GM19438 (cell line): Measurements from ENCODE around the gene PRCD.

Experiments used
- ATAC-seq: cut with Tn5 transposase; IDR thresholded peaks from one replicate; pipeline ENCODE4 v1.9.1; 2021; ENCODE audit warnings: low read depth; ENCODE audit not compliant: unreplicated experiment

The PRCD gene

GRCh38 chr17:76567634-76568432 lies 28.0 kb downstream of the PRCD start:
- ATAC-seq = no peak

GRCh38 chr17:76568811-76569221 lies 29.0 kb downstream of the PRCD start:
- no peak for ATAC-seq

DNA sequence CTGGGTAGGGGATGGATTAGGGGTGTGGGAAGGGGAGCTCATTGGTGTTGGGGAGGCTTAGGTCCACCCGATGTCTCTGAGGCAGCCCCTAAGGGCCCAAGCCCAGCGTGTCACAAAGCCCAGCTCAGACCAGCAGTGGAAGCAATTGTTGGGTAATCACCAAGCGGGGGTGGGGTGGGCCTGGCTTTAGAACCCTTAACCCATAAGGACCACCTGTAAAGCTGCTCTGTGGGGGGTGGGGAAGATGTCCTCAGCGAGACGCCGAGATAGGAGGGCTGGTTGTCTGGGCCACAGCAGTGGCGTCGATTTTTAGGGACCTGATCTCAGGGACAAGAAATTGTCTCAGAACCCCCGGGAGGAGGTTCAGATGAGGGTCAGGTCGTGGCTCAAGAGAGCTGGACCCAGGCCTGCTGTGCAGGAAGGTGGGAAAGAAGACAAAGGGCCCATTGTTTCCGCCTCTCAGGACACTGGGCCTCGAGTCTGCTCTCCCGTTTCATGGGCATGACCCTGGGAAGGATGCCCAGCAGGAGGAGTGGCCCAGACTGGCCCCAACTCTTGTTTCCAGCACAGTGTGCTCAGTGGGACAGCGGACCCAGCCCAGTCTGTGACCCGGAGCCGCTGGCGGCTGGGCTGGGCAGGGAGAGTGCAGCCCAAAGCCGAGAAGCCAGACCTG lies 29.9 kb downstream of the PRCD start:
- no peak for ATAC-seq

DNA sequence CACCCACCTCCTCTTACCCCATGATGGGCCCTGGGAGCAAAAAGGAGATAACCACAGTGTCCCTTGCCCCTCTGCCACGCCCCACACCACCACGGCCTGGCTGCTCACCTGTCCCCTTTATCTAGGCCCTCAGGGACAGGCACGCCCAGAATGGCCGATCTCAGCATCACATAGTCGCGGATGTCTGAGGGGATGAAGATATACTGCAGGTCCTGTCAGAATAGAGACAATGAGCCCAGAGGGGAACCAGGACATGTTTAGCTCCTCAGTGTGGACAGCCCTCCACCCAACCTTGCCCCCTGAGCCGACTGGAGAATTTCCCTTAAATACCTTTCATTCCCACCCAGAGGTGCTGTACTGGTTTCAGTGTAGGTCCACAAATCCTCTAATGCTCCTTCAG lies 30.6 kb downstream of the PRCD start:
- no peak for ATAC-seq

GRCh38 chr17:76570877-76571471 lies 31.1 kb downstream of the PRCD start:
- no peak for ATAC-seq

GRCh38 chr17:76572201-76572910 lies 32.5 kb downstream of the PRCD start:
- no peak for ATAC-seq

GRCh38 chr17:76573096-76573495 lies 33.3 kb downstream of the PRCD start:
- ATAC-seq = no peak

GRCh38 chr17:76574166-76574565 lies 34.3 kb downstream of the PRCD start:
- no peak for ATAC-seq

DNA sequence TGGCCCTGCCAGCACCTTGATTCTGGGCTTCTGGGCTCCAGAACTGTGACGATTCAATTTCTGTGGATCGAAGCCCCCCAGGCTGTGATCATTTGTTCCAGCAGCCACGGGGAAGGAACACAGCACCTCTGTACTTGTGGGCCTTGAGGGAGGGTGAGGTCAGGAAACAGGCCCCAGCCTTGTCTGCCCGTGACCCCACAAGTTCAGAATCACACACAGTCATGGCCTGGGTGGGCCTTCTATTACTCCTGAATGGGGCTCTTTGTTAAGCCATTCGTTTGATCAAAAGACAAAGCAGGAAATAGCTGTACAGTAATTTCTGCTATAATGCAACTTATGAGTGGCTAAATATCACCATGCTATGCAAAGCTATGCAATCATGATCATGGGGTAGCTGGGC lies 35.7 kb downstream of the PRCD start:
- ATAC-seq = no peak

GRCh38 chr17:76576189-76576588 lies 36.3 kb downstream of the PRCD start:
- no peak for ATAC-seq

- no peak for ATAC-seq
Observed at GRCh38 chr17:76577876-76578275, 38.0 kb downstream of the PRCD start.

- no peak for ATAC-seq
Observed at GRCh38 chr17:76578376-76578775, 38.5 kb downstream of the PRCD start.

DNA sequence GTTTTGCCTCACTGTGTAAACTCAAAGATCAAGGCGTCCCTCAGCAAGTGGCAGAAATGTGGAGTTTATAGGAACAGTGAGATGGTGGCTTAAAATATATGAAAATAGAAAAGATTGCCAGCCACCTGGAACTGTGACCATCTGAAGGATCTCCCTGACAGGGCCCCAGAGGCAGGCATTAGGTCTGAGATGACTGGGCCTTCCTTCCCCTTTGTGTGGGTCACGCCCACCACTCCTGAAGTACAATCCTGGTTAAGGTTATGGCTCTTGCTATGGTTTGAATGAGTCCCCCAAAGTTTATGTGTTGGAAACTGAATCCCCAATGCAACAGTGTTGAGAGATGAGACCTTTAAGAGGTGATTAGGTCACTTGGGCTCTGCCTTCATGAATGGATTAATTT lies 39.4 kb downstream of the PRCD start:
- ATAC-seq = no peak

- ATAC-seq = no peak
Observed at GRCh38 chr17:76581515-76581914, 41.7 kb downstream of the PRCD start.

DNA sequence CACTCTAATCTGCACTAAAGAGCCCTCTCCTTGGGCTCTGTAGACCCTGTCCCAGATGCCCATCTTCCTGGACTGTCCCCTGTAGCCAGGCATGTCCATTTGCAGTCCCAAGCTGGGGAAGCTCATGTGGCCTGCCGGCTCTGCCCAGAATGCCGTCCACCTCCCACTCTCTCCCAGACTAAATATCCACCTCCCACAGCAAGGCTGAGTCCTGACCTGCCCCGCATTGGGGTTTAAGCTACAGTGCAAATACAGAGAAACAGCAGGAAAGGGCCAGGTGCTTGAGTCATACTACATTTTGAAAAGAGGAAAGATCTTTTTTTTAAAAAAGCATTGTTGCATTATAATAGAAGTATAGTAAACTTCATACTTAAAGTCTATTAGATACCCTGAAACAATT lies 42.8 kb downstream of the PRCD start:
- ATAC-seq = no peak

DNA sequence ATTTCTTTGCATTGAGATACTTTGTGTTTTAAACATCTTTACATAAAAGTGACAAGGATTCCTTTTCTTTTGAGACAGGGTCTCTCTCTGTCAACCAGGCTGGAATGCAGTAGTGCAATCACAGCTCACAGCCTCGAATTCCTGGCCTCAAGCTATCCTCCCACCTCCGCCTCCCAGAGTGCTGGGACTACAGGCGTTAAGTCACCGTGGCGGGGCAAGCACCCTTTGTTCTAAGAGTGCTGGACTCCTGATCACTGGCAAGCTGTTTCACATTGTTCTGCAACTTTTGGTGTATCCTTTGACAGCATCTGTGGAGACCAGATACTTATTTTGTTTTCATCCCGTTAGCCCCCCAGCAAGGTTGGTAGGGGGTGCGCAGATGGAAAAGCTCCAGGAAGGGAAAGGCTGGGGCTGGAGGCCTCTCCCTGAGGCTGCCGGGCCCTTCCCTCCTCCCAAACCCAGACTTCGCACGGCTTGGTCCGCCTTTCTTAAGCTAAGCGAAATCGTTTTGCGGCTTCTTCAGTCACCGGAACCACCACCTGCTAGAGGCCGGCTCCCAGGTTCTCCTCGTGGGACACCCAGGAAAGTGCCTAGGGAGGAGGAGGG lies 44.7 kb downstream of the PRCD start:
- ATAC-seq = no peak

GRCh38 chr17:76585033-76585648 lies 45.3 kb downstream of the PRCD start:
- ATAC-seq = no peak

DNA sequence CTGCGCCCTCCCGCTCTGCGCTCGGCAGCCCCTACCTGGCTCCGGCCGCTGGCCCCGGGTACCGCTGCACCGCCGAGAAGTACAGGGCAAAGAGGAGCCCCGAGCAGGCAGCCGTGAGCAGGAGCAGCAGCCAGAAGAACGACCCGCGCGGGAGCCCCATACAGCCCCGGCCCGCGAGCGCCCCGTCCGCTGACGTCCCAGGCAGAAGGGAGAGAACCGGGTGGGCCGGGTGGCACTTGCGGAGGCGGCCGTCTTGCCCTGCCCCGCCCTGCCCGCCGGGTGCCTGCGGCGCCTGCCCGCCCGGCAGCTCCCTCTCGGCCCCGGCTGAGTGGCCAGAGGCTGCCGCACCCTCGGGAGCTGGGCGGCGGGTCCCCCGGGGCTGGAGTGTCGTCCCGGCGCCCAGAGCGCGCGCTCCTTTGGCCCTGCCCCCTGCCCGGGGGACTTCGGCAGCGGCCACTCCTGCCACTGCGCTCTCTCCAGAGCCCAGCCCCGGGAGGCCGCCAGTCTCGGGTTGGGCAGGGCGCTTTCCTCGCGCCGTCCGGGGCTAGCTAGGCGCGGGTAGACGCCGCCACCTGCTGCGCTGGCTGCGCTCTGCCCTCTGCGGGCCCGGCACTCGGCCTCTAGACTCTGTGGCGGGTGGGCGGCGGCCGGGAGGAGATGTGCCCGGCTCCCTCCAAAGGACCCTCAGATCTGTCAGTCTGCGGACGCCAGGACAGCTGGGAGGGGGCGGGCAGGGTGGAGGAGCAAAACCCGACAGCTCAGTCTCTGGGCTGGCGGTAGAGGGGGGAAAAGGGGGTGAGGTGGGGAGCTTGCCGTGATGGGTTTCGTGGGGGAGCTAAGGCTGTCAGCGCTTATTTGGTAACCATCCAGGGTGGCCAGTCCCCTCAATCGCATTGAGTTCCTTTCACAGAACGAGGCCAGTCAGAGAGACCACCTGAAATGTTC lies 46.1 kb downstream of the PRCD start, which contains the start of gene ST6GALNAC2:
TSS of gene ST6GALNAC2 (minus strand) at position 212 of the 945 bp plus-strand sequence. CDS start at position 160, 52 bp downstream.
- ATAC-seq = no peak
